HFFc6 (cell line): ENCODE data around the gene HIGD1C. TPM values are rescaled to one million over a fixed set of nuclear protein-coding genes. Genes with fewer than 3 reads are reported as not detected.
"Not testable (repeated sequence)": the region's sequence is repeated elsewhere in the genome, so short reads cannot be mapped to it uniquely, and the experiment has no call there.

Source experiments
- DNase-seq: peaks from one replicate; pipeline ENCODE4 v3.0.0-alpha.2; 2018
- H3K27ac Mint-ChIP-seq: 2 replicates; pipeline ENCODE4 v1.8.0; 2020; ENCODE audit warnings: mild to moderate bottlenecking, mixed read lengths
- H3K27me3 Mint-ChIP-seq: 2 replicates; pipeline ENCODE4 v1.8.0; 2021; ENCODE audit warnings: mild to moderate bottlenecking, moderate library complexity, mixed read lengths; ENCODE audit not compliant: insufficient read depth
- H3K36me3 Mint-ChIP-seq: 2 replicates; pipeline ENCODE4 v1.8.0; 2021; ENCODE audit warnings: low read depth, mixed read lengths
- H3K4me1 Mint-ChIP-seq: 2 replicates; pipeline ENCODE4 v1.8.0; 2020; ENCODE audit warnings: low read depth, mixed read lengths
- H3K4me3 Mint-ChIP-seq: 2 replicates; pipeline ENCODE4 v1.8.0; 2020; ENCODE audit warnings: mild to moderate bottlenecking, moderate library complexity, mixed read lengths
- H3K9me3 Mint-ChIP-seq: 2 replicates; pipeline ENCODE4 v1.8.0; 2020; ENCODE audit warnings: mild to moderate bottlenecking, mixed read lengths
- CTCF ChIP-seq: fragments of 200-600 bp; sonication (generic); IDR thresholded peaks from 2 replicates; pipeline ENCODE4 v1.5.0; 2021; ENCODE audit warnings: antibody characterized with exemption, mild to moderate bottlenecking
- total RNA-seq, 6 experiments: library from RNA; stranded (reverse); fragmentation: NEBNext Ultra II Directional; extraction: Animal tissue kit (Norgen Biotek cat#: 25700); gene quantifications; 2 replicates in 1 of 6; 3 replicates in 5 of 6; pipeline ENCODE4 v1.2.3, GENCODE V29; 2021

HIGD1C gene
- total RNA-seq, 6 experiments from 2014 or later: not detected

DNA sequence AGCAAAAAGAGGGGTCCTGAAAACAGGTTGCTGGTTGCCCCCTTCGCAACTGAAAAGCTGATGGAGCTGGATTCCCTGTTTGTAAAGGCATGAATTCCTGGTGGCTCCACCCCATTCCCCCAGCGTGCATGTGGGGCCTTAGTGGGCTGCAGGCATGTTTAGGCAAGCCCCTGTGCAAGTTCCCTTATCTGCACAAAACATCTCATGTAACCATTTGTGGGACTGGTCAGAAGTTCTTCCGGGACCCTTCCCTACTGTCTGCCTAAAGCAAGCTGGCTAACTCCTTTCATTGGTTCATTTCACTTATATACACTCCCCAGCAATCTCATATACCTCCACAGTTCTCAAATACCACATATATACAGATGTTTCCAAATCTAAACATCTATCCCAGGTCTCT, 24.0 kb upstream of the HIGD1C start:
- DNase-seq: no peak
- Mint-ChIP-seq H3K4me1 (peaks cover 34% of the 10 kb centered on the region), H3K9me3 (no peaks in the 10 kb centered on the region)

GRCh38 chr12:50929831-50930230, 22.5 kb upstream of the HIGD1C start:
- no peaks in the 10 kb centered on the region for H3K27me3 Mint-ChIP-seq
- H3K27ac Mint-ChIP-seq: no peak overlapping the region
- DNase-seq: no peak
- H3K9me3 Mint-ChIP-seq: no peaks in the 10 kb centered on the region
- H3K36me3 Mint-ChIP-seq: no peaks in the 10 kb centered on the region
- peaks cover 35% of the 10 kb centered on the region for H3K4me1 Mint-ChIP-seq
- TF ChIP-seq CTCF: no peak
- H3K4me3 Mint-ChIP-seq: no peak overlapping the region

More for the DNA sequence above, 24.0 kb upstream of the HIGD1C start:
- H3K4me3 Mint-ChIP-seq: no peak overlapping the region
- no peak for TF ChIP-seq CTCF
- H3K27me3 Mint-ChIP-seq: no peaks in the 10 kb centered on the region
- no peaks in the 10 kb centered on the region for H3K36me3 Mint-ChIP-seq
- H3K27ac Mint-ChIP-seq: no peak overlapping the region

DNA sequence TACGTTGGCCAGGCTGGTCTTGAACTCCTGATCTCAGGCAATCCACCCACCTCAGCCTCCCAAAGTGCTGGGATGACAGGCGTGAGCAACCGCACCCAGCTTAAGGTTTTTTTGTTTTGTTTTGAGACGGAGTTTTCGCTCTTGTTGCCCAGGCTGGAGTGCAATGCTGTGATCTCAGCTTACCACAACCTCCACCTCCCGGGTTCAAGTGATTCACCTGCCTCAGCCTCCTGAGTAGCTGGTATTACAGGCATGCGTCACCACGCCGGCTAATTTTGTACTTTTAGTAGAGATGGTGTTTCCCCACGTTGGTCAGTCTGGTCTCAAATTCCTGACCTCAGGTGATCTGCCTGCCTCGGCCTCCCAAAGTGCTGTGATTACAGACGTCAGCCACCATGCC, 21.9 kb upstream of the HIGD1C start:
- H3K9me3 Mint-ChIP-seq, H3K27ac Mint-ChIP-seq, DNase-seq, H3K27me3 Mint-ChIP-seq, H3K36me3 Mint-ChIP-seq, H3K4me3 Mint-ChIP-seq: not testable (repeated sequence)
- H3K4me1 Mint-ChIP-seq: peaks cover 35% of the 10 kb centered on the region

GRCh38 chr12:50932787-50933280, 19.5 kb upstream of the HIGD1C start:
- no peak overlapping the region for H3K4me3 Mint-ChIP-seq
- H3K36me3 Mint-ChIP-seq: no peaks in the 10 kb centered on the region
- DNase-seq: no peak
- H3K27ac Mint-ChIP-seq: no peak overlapping the region
- H3K9me3 Mint-ChIP-seq: no peaks in the 10 kb centered on the region
- peaks cover 26% of the 10 kb centered on the region for H3K4me1 Mint-ChIP-seq
- no peaks in the 10 kb centered on the region for H3K27me3 Mint-ChIP-seq
- no peak for TF ChIP-seq CTCF

DNA sequence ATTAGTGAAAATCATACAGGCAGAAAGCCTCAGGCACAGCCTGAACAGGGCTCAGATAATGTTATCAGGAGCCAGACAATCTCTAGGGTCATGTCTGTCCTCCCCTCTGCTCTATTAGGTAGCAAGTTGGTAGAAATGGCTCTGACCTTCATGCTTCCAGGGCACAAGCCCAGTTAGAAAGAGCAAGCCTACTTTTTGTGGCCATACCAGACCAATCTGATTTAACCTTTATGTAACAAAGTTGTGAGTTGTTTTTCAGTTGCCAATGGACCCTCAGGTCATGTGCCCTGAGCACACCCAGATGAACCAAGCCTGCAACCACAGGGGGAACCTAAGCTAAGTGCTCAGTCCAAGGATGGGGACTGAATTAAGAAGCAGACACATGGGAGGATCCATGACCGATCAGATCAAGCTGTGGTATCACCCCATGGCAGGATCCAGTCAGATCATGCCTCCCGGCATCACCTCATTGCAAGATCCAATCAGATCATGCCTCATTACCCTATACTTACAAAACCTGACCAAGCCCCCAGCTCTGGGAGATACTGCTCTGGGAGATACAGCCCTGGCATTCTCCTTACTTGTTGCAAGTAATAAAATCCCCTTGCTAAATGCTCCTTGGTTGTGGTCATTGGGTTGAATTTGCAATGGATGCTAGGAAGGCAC, 18.8 kb upstream of the HIGD1C start:
- DNase-seq: no peak
- Mint-ChIP-seq H3K27ac (no peak overlapping the region), H3K27me3 (no peaks in the 10 kb centered on the region), H3K4me1 (peaks cover 20% of the 10 kb centered on the region), H3K4me3 (no peak overlapping the region), H3K36me3 (no peaks in the 10 kb centered on the region), H3K9me3 (peaks cover 3% of the 10 kb centered on the region; the same call in 1 of the 2 replicates)
- no peak for TF ChIP-seq CTCF

GRCh38 chr12:50934371-50934851, 17.9 kb upstream of the HIGD1C start:
- Mint-ChIP-seq H3K9me3 (peaks cover 5% of the 10 kb centered on the region; the same call in 1 of the 2 replicates), H3K27ac (peak overlapping the region; percentile 58), H3K4me1 (peaks cover 20% of the 10 kb centered on the region), H3K36me3 (no peaks in the 10 kb centered on the region), H3K27me3 (no peaks in the 10 kb centered on the region), H3K4me3 (peak overlapping the region; percentile 65)
- no peak for DNase-seq
- TF ChIP-seq CTCF: no peak
